ENCODE data around the gene TTC7B.

TTC7B gene

GRCh38 chr14:90692061-90692460, 124.2 kb downstream of the TTC7B start:
- H3K4me3 ChIP-seq (ENCODE audit: low read depth, low read length), result no peak overlapping the region
- H3K4me1 ChIP-seq (ENCODE audit: control insufficient read depth, insufficient read depth, low read length), result no peaks in the 10 kb centered on the region
- H3K27me3 ChIP-seq (ENCODE audit: control insufficient read depth, insufficient read depth, low read length), result no peaks in the 10 kb centered on the region
- H3K36me3 ChIP-seq (ENCODE audit: control insufficient read depth, insufficient read depth, low read length), result no peaks in the 10 kb centered on the region
- H3K9me3 ChIP-seq (ENCODE audit: control insufficient read depth, insufficient read depth, low read length), result no peaks in the 10 kb centered on the region
- H3K9ac ChIP-seq (ENCODE audit: low read depth, low read length), result no peak overlapping the region

- no peaks in the 10 kb centered on the region for H3K36me3 ChIP-seq (ENCODE audit: control insufficient read depth, insufficient read depth, low read length)
These were observed 124.6 kb downstream of the TTC7B start for GRCh38 chr14:90691627-90692026.

GRCh38 chr14:90687680-90688079, 128.6 kb downstream of the TTC7B start:
- H3K36me3 ChIP-seq (ENCODE audit: control insufficient read depth, insufficient read depth, low read length), result no peaks in the 10 kb centered on the region
- no peak overlapping the region for H3K9ac ChIP-seq (ENCODE audit: low read depth, low read length)
- no peak overlapping the region for H3K4me3 ChIP-seq (ENCODE audit: low read depth, low read length)
- H3K4me1 ChIP-seq (ENCODE audit: control insufficient read depth, insufficient read depth, low read length), result no peaks in the 10 kb centered on the region
- no peaks in the 10 kb centered on the region for H3K27me3 ChIP-seq (ENCODE audit: control insufficient read depth, insufficient read depth, low read length)
- H3K9me3 ChIP-seq (ENCODE audit: control insufficient read depth, insufficient read depth, low read length), result no peaks in the 10 kb centered on the region

More at GRCh38 chr14:90691627-90692026, 124.6 kb downstream of the TTC7B start:
- Histone ChIP-seq H3K9ac (ENCODE audit: low read depth, low read length) (no peak overlapping the region), H3K27me3 (ENCODE audit: control insufficient read depth, insufficient read depth, low read length) (no peaks in the 10 kb centered on the region), H3K4me3 (ENCODE audit: low read depth, low read length) (no peak overlapping the region), H3K9me3 (ENCODE audit: control insufficient read depth, insufficient read depth, low read length) (no peaks in the 10 kb centered on the region), H3K4me1 (ENCODE audit: control insufficient read depth, insufficient read depth, low read length) (no peaks in the 10 kb centered on the region)

- no peaks in the 10 kb centered on the region for H3K4me1 ChIP-seq (ENCODE audit: control insufficient read depth, insufficient read depth, low read length)
- no peaks in the 10 kb centered on the region for H3K36me3 ChIP-seq (ENCODE audit: control insufficient read depth, insufficient read depth, low read length)
- H3K27me3 ChIP-seq (ENCODE audit: control insufficient read depth, insufficient read depth, low read length), result no peaks in the 10 kb centered on the region
- no peaks in the 10 kb centered on the region for H3K9me3 ChIP-seq (ENCODE audit: control insufficient read depth, insufficient read depth, low read length)
- no peak overlapping the region for H3K4me3 ChIP-seq (ENCODE audit: low read depth, low read length)
- H3K9ac ChIP-seq (ENCODE audit: low read depth, low read length), result no peak overlapping the region
These were observed 133.6 kb downstream of the TTC7B start for GRCh38 chr14:90682615-90683014.

GRCh38 chr14:90681929-90682328, 134.3 kb downstream of the TTC7B start:
- no peaks in the 10 kb centered on the region for H3K9me3 ChIP-seq (ENCODE audit: control insufficient read depth, insufficient read depth, low read length)
- no peaks in the 10 kb centered on the region for H3K27me3 ChIP-seq (ENCODE audit: control insufficient read depth, insufficient read depth, low read length)
- no peaks in the 10 kb centered on the region for H3K4me1 ChIP-seq (ENCODE audit: control insufficient read depth, insufficient read depth, low read length)
- H3K36me3 ChIP-seq (ENCODE audit: control insufficient read depth, insufficient read depth, low read length), result no peaks in the 10 kb centered on the region
- H3K9ac ChIP-seq (ENCODE audit: low read depth, low read length), result no peak overlapping the region
- no peak overlapping the region for H3K4me3 ChIP-seq (ENCODE audit: low read depth, low read length)

GRCh38 chr14:90678846-90679362, 137.3 kb downstream of the TTC7B start:
- Histone ChIP-seq H3K36me3 (ENCODE audit: control insufficient read depth, insufficient read depth, low read length) (no peaks in the 10 kb centered on the region), H3K9ac (ENCODE audit: low read depth, low read length) (no peak overlapping the region), H3K4me1 (ENCODE audit: control insufficient read depth, insufficient read depth, low read length) (no peaks in the 10 kb centered on the region), H3K9me3 (ENCODE audit: control insufficient read depth, insufficient read depth, low read length) (no peaks in the 10 kb centered on the region), H3K4me3 (ENCODE audit: low read depth, low read length) (no peak overlapping the region), H3K27me3 (ENCODE audit: control insufficient read depth, insufficient read depth, low read length) (no peaks in the 10 kb centered on the region)

GRCh38 chr14:90678420-90678819, 137.8 kb downstream of the TTC7B start:
- H3K36me3 ChIP-seq (ENCODE audit: control insufficient read depth, insufficient read depth, low read length), result no peaks in the 10 kb centered on the region
- H3K9me3 ChIP-seq (ENCODE audit: control insufficient read depth, insufficient read depth, low read length), result no peaks in the 10 kb centered on the region
- no peaks in the 10 kb centered on the region for H3K4me1 ChIP-seq (ENCODE audit: control insufficient read depth, insufficient read depth, low read length)
- no peak overlapping the region for H3K9ac ChIP-seq (ENCODE audit: low read depth, low read length)
- no peak overlapping the region for H3K4me3 ChIP-seq (ENCODE audit: low read depth, low read length)
- no peaks in the 10 kb centered on the region for H3K27me3 ChIP-seq (ENCODE audit: control insufficient read depth, insufficient read depth, low read length)

DNA sequence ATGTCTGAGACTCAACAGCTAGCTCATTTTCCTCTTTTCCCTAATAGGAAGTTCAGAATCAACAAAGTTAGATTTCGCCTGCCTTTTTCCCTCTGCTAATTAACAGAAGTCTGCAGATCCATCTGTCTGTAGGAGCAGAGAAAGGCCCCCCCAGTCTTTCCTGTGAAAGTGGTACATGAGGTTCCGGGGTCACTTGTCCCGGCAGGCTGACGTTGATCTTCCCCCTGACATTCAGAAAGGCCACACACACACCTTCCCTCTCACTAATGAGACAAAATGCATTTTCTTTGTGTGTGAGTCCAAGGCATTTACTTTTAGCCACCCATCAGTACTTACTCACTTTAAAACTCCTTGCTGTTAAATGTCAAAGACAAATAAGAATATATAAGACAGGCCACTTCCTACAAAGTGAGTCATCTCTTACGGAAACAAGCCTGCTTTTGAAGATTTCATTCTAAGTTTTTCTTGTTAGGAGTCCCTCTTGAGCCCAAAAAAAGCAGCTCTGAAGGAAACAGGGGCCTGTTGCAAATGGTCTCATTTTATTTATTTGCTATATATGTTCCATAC, 138.7 kb downstream of the TTC7B start:
- Histone ChIP-seq H3K36me3 (ENCODE audit: control insufficient read depth, insufficient read depth, low read length) (no peaks in the 10 kb centered on the region), H3K4me3 (ENCODE audit: low read depth, low read length) (no peak overlapping the region), H3K27me3 (ENCODE audit: control insufficient read depth, insufficient read depth, low read length) (no peaks in the 10 kb centered on the region), H3K4me1 (ENCODE audit: control insufficient read depth, insufficient read depth, low read length) (no peaks in the 10 kb centered on the region), H3K9me3 (ENCODE audit: control insufficient read depth, insufficient read depth, low read length) (no peaks in the 10 kb centered on the region), H3K9ac (ENCODE audit: low read depth, low read length) (no peak overlapping the region)

GRCh38 chr14:90676912-90677311, 139.3 kb downstream of the TTC7B start:
- no peak overlapping the region for H3K9ac ChIP-seq (ENCODE audit: low read depth, low read length)

DNA sequence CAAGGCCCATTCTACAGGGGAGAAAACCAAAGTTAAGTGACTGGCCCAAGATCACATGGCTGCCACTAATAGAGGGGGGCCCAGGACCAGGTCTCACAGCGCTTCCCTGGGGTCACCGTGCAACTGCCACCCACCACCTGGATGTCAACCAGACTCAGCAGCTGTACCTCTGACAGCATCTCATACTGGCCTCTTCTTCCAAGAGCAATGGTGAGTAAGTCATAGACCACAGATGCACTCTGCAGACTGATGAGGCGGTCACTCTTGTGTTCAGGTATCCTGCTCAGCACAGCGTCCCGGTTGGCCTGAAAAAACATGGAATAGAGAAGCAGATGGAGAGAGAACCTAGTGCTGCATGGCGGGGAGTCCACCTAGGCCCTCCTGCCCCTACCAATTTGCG, 139.9 kb downstream of the TTC7B start:
- Histone ChIP-seq H3K36me3 (ENCODE audit: control insufficient read depth, insufficient read depth, low read length) (no peaks in the 10 kb centered on the region), H3K9me3 (ENCODE audit: control insufficient read depth, insufficient read depth, low read length) (no peaks in the 10 kb centered on the region), H3K27me3 (ENCODE audit: control insufficient read depth, insufficient read depth, low read length) (no peaks in the 10 kb centered on the region), H3K4me3 (ENCODE audit: low read depth, low read length) (no peak overlapping the region), H3K9ac (ENCODE audit: low read depth, low read length) (no peak overlapping the region), H3K4me1 (ENCODE audit: control insufficient read depth, insufficient read depth, low read length) (no peaks in the 10 kb centered on the region)

More at GRCh38 chr14:90676912-90677311, 139.3 kb downstream of the TTC7B start:
- no peaks in the 10 kb centered on the region for H3K9me3 ChIP-seq (ENCODE audit: control insufficient read depth, insufficient read depth, low read length)
- no peaks in the 10 kb centered on the region for H3K36me3 ChIP-seq (ENCODE audit: control insufficient read depth, insufficient read depth, low read length)
- H3K27me3 ChIP-seq (ENCODE audit: control insufficient read depth, insufficient read depth, low read length), result no peaks in the 10 kb centered on the region
- no peak overlapping the region for H3K4me3 ChIP-seq (ENCODE audit: low read depth, low read length)
- no peaks in the 10 kb centered on the region for H3K4me1 ChIP-seq (ENCODE audit: control insufficient read depth, insufficient read depth, low read length)

- no peaks in the 10 kb centered on the region for H3K36me3 ChIP-seq (ENCODE audit: control insufficient read depth, insufficient read depth, low read length)
- no peaks in the 10 kb centered on the region for H3K27me3 ChIP-seq (ENCODE audit: control insufficient read depth, insufficient read depth, low read length)
- no peaks in the 10 kb centered on the region for H3K4me1 ChIP-seq (ENCODE audit: control insufficient read depth, insufficient read depth, low read length)
- H3K9me3 ChIP-seq (ENCODE audit: control insufficient read depth, insufficient read depth, low read length), result no peaks in the 10 kb centered on the region
- H3K4me3 ChIP-seq (ENCODE audit: low read depth, low read length), result no peak overlapping the region
- no peak overlapping the region for H3K9ac ChIP-seq (ENCODE audit: low read depth, low read length)
These were observed 140.8 kb downstream of the TTC7B start for GRCh38 chr14:90675399-90675798.

GRCh38 chr14:90674716-90675115, 141.5 kb downstream of the TTC7B start:
- no peak overlapping the region for H3K9ac ChIP-seq (ENCODE audit: low read depth, low read length)
- H3K36me3 ChIP-seq (ENCODE audit: control insufficient read depth, insufficient read depth, low read length), result no peaks in the 10 kb centered on the region
- no peaks in the 10 kb centered on the region for H3K9me3 ChIP-seq (ENCODE audit: control insufficient read depth, insufficient read depth, low read length)
- H3K4me3 ChIP-seq (ENCODE audit: low read depth, low read length), result no peak overlapping the region
- no peaks in the 10 kb centered on the region for H3K27me3 ChIP-seq (ENCODE audit: control insufficient read depth, insufficient read depth, low read length)
- no peaks in the 10 kb centered on the region for H3K4me1 ChIP-seq (ENCODE audit: control insufficient read depth, insufficient read depth, low read length)
